GM18868 (cell line): Measurements from ENCODE around the gene HSH2D.
A peak's percentile ranks its signal among the peaks of the same experiment; 100 is the strongest.
"Not testable (repeated sequence)": the region's sequence is repeated elsewhere in the genome, so short reads cannot be mapped to it uniquely, and the experiment has no call there.

Experiments used
- ATAC-seq: cut with Tn5 transposase; IDR thresholded peaks from one replicate; pipeline ENCODE4 v1.9.1; 2021; ENCODE audit warnings: mild to moderate bottlenecking, moderate library complexity; ENCODE audit not compliant: unreplicated experiment

The HSH2D gene

GRCh38 chr19:16143399-16144215 lies at the start of gene HSH2D:
Gene HSH2D, plus strand, starts transcription at chr19:16143685. Its CDS starts 5,066 bp downstream, at chr19:16148751.
- ATAC-seq, result peak; percentile 71

DNA sequence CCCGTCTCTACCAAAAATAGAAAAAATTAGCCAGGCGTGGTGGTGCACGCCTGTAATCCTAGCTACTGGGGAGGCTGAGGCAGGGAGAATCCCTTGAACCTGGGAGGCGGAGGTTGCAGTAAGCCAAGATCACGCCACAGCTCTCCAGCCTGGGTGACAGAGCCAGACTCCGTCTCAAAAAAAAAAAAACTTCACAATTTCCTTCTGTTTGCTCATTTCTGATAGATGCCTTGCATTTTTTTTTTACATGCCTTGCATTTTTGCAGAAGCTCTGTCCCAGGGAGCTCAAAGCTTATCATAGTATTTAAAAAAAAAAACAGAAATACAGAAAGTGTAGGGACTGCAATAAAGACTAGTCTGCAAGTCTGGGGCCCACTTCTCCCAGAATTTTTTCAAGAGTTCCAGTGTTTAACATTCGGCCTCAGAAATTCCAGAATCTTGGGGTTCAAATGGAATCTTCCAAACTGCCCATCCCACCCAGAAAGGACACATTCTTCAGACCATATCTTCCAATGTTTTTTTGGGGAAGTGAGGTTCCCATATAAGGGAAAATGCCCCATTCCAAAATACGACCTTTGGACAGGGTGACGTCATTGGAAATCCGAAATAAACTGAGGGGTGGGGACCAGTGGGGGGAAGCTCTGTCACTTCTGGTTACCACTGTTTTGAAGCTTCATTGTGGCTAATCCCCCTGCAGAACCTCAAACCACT lies 49.0 kb upstream of the HSH2D start:
- ATAC-seq, result no peak

DNA sequence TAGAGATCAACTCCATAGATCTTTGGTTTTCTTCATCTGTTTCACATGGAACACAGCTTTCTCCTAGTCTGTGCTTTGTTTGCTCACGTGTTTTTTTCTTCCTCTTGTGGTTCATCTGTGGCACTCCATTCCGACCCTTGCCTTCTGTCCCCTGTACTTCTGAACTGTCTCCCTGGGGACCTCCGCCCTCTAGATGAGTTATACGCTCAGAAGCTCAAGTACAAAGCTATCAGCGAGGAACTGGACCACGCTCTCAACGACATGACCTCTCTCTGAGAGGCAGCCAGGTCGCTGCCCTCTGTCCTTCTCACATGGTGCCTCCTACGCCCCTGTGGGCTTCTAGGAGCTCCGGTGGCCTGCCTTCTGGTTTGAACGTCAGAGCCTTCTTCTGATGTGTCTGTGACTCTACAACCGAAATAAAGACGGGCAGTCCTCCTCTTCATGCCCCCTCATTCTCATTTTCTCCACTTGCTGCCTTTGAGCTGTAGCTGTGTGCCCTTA lies 48.4 kb upstream of the HSH2D start:
- ATAC-seq, result no peak

GRCh38 chr19:16096280-16096855 lies 47.1 kb upstream of the HSH2D start:
- no peak for ATAC-seq

- no peak for ATAC-seq
Measured at GRCh38 chr19:16098416-16098768, 45.1 kb upstream of the HSH2D start.

- no peak for ATAC-seq
Measured at GRCh38 chr19:16098821-16099220, 44.7 kb upstream of the HSH2D start.

DNA sequence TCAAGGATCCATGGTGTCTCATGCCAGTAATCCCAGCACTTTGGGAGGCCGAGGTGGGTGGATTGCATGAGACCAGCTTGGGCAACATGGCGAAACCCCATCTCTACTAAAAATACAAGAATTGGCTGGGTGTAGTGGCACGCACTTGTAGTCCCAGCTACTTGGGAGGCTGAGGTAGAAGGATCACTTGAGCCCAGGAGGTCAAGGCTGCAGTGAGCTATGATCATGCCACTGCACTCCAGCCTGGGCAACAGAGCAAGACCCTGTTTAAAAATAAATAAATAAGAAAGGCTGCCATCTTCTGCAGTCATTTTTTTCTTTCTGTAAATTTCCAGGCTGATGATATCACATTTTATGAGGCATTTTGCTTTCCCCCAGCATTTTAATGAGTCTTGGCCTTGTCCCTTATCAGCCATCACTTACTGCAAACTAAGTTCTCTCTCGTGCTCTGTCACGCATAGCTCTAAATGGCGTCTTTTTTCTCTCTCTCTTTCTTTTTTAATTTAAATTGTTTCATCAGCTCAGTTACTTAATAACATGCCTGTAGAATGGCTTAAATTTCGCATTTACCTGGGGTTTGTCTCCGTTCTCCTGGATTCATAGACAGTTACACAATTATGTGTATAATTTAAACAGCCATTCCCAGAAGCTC lies 44.0 kb upstream of the HSH2D start:
- ATAC-seq, result not testable (repeated sequence)

GRCh38 chr19:16100524-16100923 lies 43.0 kb upstream of the HSH2D start:
- no peak for ATAC-seq

GRCh38 chr19:16104722-16105121 lies 38.8 kb upstream of the HSH2D start:
- ATAC-seq, result no peak

DNA sequence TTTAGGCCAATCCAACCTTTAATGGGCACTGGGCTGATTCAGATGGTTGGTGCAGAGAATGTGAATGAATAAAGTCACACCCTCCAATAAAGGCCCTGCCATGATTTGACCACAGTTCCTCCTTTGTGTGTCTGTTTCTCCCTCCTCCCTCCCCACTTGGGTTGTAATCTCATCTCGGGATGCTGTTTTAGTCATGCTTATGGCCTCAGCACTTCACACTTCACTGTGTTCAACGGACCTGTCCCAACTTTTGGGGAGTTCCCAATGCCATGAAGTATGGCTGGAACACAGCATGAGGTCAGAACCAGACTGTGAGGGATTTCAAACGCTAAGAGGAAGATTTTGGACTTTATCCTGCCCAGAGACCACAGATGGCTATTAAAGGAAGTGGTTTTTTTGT lies 37.4 kb upstream of the HSH2D start:
- ATAC-seq, result no peak

DNA sequence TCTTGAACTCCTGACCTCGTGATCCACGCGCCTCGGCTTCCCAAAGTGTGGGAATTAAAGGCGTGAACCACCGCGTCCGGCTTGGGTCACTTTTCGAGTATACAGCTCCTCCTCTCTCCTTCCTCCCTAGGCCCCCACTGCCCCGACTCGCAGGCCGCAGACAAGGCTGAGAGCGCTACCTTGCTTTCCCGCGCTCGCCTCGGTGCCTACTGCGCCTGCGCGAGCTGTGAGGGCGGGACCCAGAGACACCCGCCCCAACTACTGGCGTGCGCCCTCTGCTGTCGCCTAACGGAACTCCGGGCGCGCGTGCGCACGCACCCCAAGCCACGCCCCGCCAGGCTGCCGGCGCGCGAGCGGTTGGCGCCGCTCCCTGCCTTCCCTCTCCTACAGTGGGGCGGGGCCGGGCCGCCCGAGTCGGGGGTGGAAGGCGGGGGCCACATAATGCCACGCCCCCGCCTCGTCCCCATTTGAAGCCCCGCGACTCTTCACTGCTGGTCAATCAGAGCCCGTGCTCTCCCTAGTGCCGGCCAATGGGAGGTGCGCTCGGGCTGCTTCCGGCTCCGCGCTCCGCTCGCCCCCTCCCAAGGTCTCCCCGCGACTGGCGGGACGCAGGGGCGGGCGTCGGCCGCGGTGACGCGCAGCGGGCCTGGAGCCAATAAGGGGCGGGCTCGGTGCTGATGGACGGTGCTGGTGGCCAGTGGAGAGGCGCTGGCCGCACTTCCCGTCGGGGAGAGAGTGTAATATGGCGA lies 32.2 kb upstream of the HSH2D start, which contains the start of gene RAB8A:
RAB8A (plus strand) TSS at position 730 of the 749 bp plus-strand sequence; CDS start at position 743, 13 bp downstream.
- peak; percentile 89 for ATAC-seq

GRCh38 chr19:16111909-16112752 lies 31.4 kb upstream of the HSH2D start:
- no peak for ATAC-seq

GRCh38 chr19:16112778-16113177 lies 30.7 kb upstream of the HSH2D start:
- ATAC-seq, result no peak

- no peak for ATAC-seq
Measured at GRCh38 chr19:16113727-16114126, 29.8 kb upstream of the HSH2D start.

GRCh38 chr19:16115301-16116039 lies 28.0 kb upstream of the HSH2D start:
- no peak for ATAC-seq

DNA sequence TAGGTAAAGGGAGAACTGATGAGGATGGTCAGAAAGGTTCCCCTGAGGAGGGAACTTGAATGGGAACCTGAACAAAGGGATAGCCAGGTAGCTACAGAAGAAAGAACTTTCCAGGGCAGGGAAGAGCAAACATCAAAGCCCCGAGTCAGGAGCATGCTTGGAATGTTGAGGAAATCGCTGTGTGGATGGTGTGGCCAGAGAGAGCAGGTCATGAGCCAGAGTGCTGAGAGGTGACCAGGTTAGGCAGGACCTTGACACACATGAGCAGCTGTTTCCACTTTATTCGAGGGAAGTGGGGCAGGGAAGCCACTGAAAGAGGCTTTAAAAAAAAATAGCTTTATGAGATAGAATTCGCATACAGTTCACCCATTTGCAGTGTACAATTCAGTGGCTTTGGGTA lies 27.4 kb upstream of the HSH2D start:
- no peak for ATAC-seq

DNA sequence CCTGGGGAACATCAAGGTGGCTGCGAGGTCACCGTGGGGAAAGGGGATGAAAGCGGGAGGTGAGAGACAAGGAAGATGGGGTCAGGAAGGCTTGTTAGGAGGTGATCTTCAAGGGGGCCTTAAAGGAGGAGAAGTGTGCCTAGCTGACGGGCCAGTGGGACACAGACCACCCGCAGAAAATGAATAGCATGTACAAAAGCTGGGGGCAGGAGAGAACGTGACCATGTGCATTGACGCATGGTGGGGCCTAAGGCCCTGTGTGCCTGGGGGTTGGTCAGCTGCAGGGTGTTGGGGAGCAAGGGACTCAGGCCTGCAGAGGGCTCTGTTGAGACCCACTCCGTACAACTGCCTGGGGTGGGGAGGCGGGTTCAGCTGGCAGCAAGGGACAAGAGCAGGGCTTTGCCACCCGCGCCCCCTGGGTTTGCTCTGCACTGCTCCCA lies 25.9 kb upstream of the HSH2D start:
- ATAC-seq, result no peak

- peak; percentile 79 for ATAC-seq
Measured at GRCh38 chr19:16118489-16119033, 24.9 kb upstream of the HSH2D start.
